K562 (cell line): Measurements from ENCODE around the gene LAMB1. TPM values are rescaled to one million over a fixed set of nuclear protein-coding genes. Genes with fewer than 3 reads are reported as not detected.

Experiments
- ATAC-seq: fragments of 200-7000 bp; cut with Tn5 transposase; 3 replicates; pipeline ENCODE4 v1.9.1; 2020; ENCODE audit warnings: moderate library complexity
- BruUV-seq: library from RNA; stranded (reverse); fragments of 400-500 nt; replicated peaks from 2 replicates; lab custom pipeline; 2021; lab: Mats Ljungman, UMichigan
- CTCF ChIA-PET: fragments of 300-600 bp; formaldehyde crosslinking; extraction: SDS; loops from one replicate; lab custom pipeline; 2021; ENCODE audit warnings: low intra/inter-chr PET ratio; lab: Yijun Ruan, JAX
- POLR2A ChIA-PET: fragments of 300-600, 350-650 bp; sonication (Branson Sonifier 250); formaldehyde crosslinking; extraction: SDS; loops from one replicate; lab custom pipeline; 2021; ENCODE audit warnings: antibody characterized with exemption, inconsistent platforms; lab: Yijun Ruan, JAX
- DNase-seq, 4 experiments: peaks; one replicate each; pipeline versions ENCODE4 v3.0.0 to v3.0.0-alpha.2; 2011 to 2018; ENCODE audit warnings: low spot score in 3 of 4, mixed read lengths in 3 of 4; ENCODE audit errors: extremely low read depth in 1 of 4
- FAIRE-seq: peaks from 2 replicates; lab custom pipeline; 2011; peaks lifted over from hg19 to GRCh38; lab: Jason Lieb, UNC
- H2AFZ ChIP-seq: 2 replicates; pipeline ENCODE4 v1.6.0; 2011; ENCODE audit warnings: low read depth, low read length, control low read depth, inconsistent platforms
- H3K27ac ChIP-seq: fragments of 200-600 bp; 3 replicates; pipeline ENCODE4 v1.8.0; 2011; ENCODE audit warnings: low read depth, mild to moderate bottlenecking, control low read depth, inconsistent platforms, low read length, moderate library complexity, mixed read lengths; ENCODE audit errors: extremely low read depth
- H3K27me3 ChIP-seq, 2 experiments: fragments of 300-600 bp in 1 of 2; 2 replicates in 1 of 2; 3 replicates in 1 of 2; pipeline versions ENCODE4 v1.6.0 to v1.8.0; 2011; ENCODE audit warnings: inconsistent platforms in 2 of 2, low read length in 2 of 2, mild to moderate bottlenecking in 1 of 2, mixed read lengths in 1 of 2, moderate library complexity in 1 of 2; ENCODE audit not compliant: control insufficient read depth in 2 of 2, insufficient read depth in 2 of 2
- H3K36me3 ChIP-seq: fragments of 300-600 bp; 3 replicates; pipeline ENCODE4 v1.8.0; 2011; ENCODE audit warnings: mild to moderate bottlenecking, low read length, inconsistent platforms; ENCODE audit not compliant: control insufficient read depth, insufficient read depth
- H3K4me1 ChIP-seq, 2 experiments: fragments of 200-600 bp in 1 of 2; replicated peaks in 1 of 2; 2 replicates in 1 of 2; 3 replicates in 1 of 2; pipeline versions ENCODE4 v1.5.1 to v1.8.0; 2011; ENCODE audit warnings: inconsistent platforms in 2 of 2, low read length in 2 of 2, mild to moderate bottlenecking in 1 of 2, mixed read lengths in 1 of 2, moderate library complexity in 1 of 2; ENCODE audit not compliant: control insufficient read depth in 2 of 2, insufficient read depth in 2 of 2
- H3K4me2 ChIP-seq: 2 replicates; pipeline ENCODE4 v1.6.1; 2011; ENCODE audit warnings: low read length, control low read depth, inconsistent platforms, mixed read lengths; ENCODE audit not compliant: insufficient read depth
- H3K4me3 ChIP-seq: fragments of 200-600 bp; sonication (generic), shearing (Covaris generic); 2 replicates; pipeline ENCODE4 v1.5.1; 2016; ENCODE audit warnings: control low read depth, inconsistent platforms
- H3K79me2 ChIP-seq: fragments of 200-600 bp; 3 replicates; pipeline ENCODE4 v1.8.0; 2011; ENCODE audit warnings: low read length, inconsistent platforms; ENCODE audit not compliant: control insufficient read depth, insufficient read depth
- H3K9ac ChIP-seq, 2 experiments: 2 replicates each; pipeline versions ENCODE4 v1.6.0 to v1.6.1; 2011; ENCODE audit warnings: low read depth in 2 of 2, low read length in 2 of 2, control low read depth in 1 of 2, inconsistent platforms in 1 of 2, mild to moderate bottlenecking in 1 of 2, mixed read lengths in 1 of 2; ENCODE audit not compliant: insufficient read depth in 1 of 2
- H3K9me1 ChIP-seq: one replicate; pipeline ENCODE4 v1.6.0; 2011; ENCODE audit warnings: inconsistent platforms, mild to moderate bottlenecking, low read length, moderate library complexity; ENCODE audit not compliant: control insufficient read depth, insufficient read depth
- H3K9me3 ChIP-seq: replicated peaks from 2 replicates; pipeline ENCODE4 v1.5.1; 2011; ENCODE audit warnings: low read depth, low read length, inconsistent platforms; ENCODE audit not compliant: control insufficient read depth, insufficient read depth
- H4K20me1 ChIP-seq: replicated peaks from 2 replicates; pipeline ENCODE4 v1.6.1; 2011; ENCODE audit warnings: low read length, inconsistent platforms, mixed read lengths; ENCODE audit not compliant: control insufficient read depth, insufficient read depth
- CBX3 ChIP-seq, 2 experiments: IDR thresholded peaks; 1 replicate in 1 of 2; 2 replicates in 1 of 2; pipeline ENCODE4 v1.6.1; 2012; ENCODE audit warnings: inconsistent platforms in 2 of 2, low read length in 2 of 2, borderline replicate concordance in 1 of 2, control low read depth in 1 of 2
- ELF1 ChIP-seq: fragments of 200-800 bp; sonication (Bioruptor generic); IDR thresholded peaks from 2 replicates; pipeline ENCODE4 v1.6.1; 2016; ENCODE audit warnings: missing genetic modification characterization, missing compliant biosample characterization
- FOSL1 ChIP-seq: fragments of 200-800 bp; sonication (Bioruptor generic); conservative IDR thresholded peaks from 2 replicates; pipeline ENCODE4 v1.6.1; 2016; ENCODE audit warnings: missing genetic modification characterization, missing compliant biosample characterization
- GABPB1 ChIP-seq: sonication (generic); formaldehyde crosslinking; IDR thresholded peaks from 2 replicates; pipeline ENCODE4 v1.8.0; 2022; ENCODE audit warnings: mild to moderate bottlenecking, missing genetic modification reagents
- GTF2B ChIP-seq: IDR thresholded peaks from 2 replicates; pipeline ENCODE4 v1.6.1; 2011; ENCODE audit not compliant: insufficient read length; ENCODE audit errors: extremely low read depth
- NEUROD1 ChIP-seq: fragments of 150-350 bp; IDR thresholded peaks from 2 replicates; pipeline ENCODE4 v1.6.1; 2014; ENCODE audit warnings: borderline replicate concordance, low read length, low read depth; ENCODE audit not compliant: partially characterized antibody
- NR2C1 ChIP-seq, 2 experiments: fragments of 450-650 bp; IDR thresholded peaks; 2 replicates each; pipeline ENCODE4 v1.6.1; 2017; ENCODE audit warnings: mild to moderate bottlenecking in 2 of 2, antibody characterized with exemption in 1 of 2, inconsistent platforms in 1 of 2, missing compliant biosample characterization in 1 of 2, missing genetic modification characterization in 1 of 2
- PYGO2 ChIP-seq: fragments of 450-650 bp; IDR thresholded peaks from 2 replicates; pipeline ENCODE4 v1.6.1; 2016; ENCODE audit warnings: mild to moderate bottlenecking, missing genetic modification characterization, moderate library complexity, missing compliant biosample characterization
- SIN3B ChIP-seq: fragments of 450-650 bp; IDR thresholded peaks from 2 replicates; pipeline ENCODE4 v1.6.1; 2017; ENCODE audit warnings: low read depth, mild to moderate bottlenecking, moderate library complexity
- SNIP1 ChIP-seq: fragments of 450-650 bp; IDR thresholded peaks from 2 replicates; pipeline ENCODE4 v1.7.1; 2017; ENCODE audit warnings: low read depth, mild to moderate bottlenecking
- TFAM ChIP-seq: fragments of 250-450 bp; sonication (Bioruptor Pico); conservative IDR thresholded peaks from 2 replicates; pipeline ENCODE4 v1.5.0; 2021; ENCODE audit warnings: mild to moderate bottlenecking, moderate library complexity
- ZNF134 ChIP-seq: fragments of 250-450 bp; sonication (Bioruptor Pico); conservative IDR thresholded peaks from 2 replicates; pipeline ENCODE4 v1.4.0; 2020
- ZNF561 ChIP-seq: fragments of 450-650 bp; formaldehyde crosslinking; conservative IDR thresholded peaks from 2 replicates; pipeline ENCODE4 v1.4.0; 2020; ENCODE audit warnings: mild to moderate bottlenecking, moderate library complexity
- WGBS: fragments of 100-300 bp; shearing (Covaris generic); methylation state at CpG from one replicate; pipeline ENCODE4 v1.1.6; 2016; ENCODE audit warnings: low coverage, mixed read lengths; ENCODE audit not compliant: insufficient coverage; ENCODE audit errors: missing lambda C conversion rate; 5-methylcytosine and 5-hydroxymethylcytosine counted together
- in situ Hi-C: fragments of 300-500 bp; cut with MboI; formaldehyde crosslinking; loops from 4 replicates; pipeline ENCODE4 v1.15.0; 2018; ENCODE audit warnings: inconsistent platforms, mixed read lengths
- intact Hi-C: fragments of 100-400 bp; cut with micrococcal nuclease; formaldehyde crosslinking; loops from 2 replicates; pipeline ENCODE4 v1.14.2; 2022
- polyA plus RNA-seq, 8 experiments: library from polyadenylated mRNA; depleted of rRNA in 4 of 8; stranded (reverse) in 5 of 8; unstranded in 3 of 8; fragments of >200 nt; fragmentation: Nextera tagmentation in 2 of 8; fragmentation: Illumina TruSeq in 1 of 8; extraction: Ambion mirVana in 2 of 8; extraction: Trizol in 1 of 8; gene quantifications; 2 replicates each; pipeline versions ENCODE4 v1.2.1 to v1.2.3, GENCODE V29; 2011 to 2014; ENCODE audit warnings: inconsistent platforms in 1 of 8, missing spikeins in 1 of 8
- total RNA-seq, 7 experiments: library from RNA; depleted of rRNA in 6 of 7; stranded (reverse); fragments of >200 nt in 6 of 7; fragmentation: Illumina TruSeq in 2 of 7; extraction: Trizol in 2 of 7; gene quantifications; 2 replicates each; pipeline versions ENCODE4 v1.2.1 to v1.2.3, GENCODE V29; 2011 to 2021; ENCODE audit warnings: low replicate concordance in 1 of 7
- TF ChIP-seq, protein P1 (sequence below): fragments of 250-450 bp; sonication (Bioruptor Pico); IDR thresholded peaks from 2 replicates; pipeline ENCODE4 v1.4.0; 2020
- TF ChIP-seq, protein P2 (sequence below): fragments of 450-650 bp; conservative IDR thresholded peaks from 2 replicates; pipeline ENCODE4 v1.6.1; 2016; ENCODE audit warnings: missing genetic modification characterization, low read depth, mild to moderate bottlenecking, missing compliant biosample characterization, moderate library complexity
- TF ChIP-seq, protein P3 (sequence below): fragments of 450-650 bp; formaldehyde crosslinking; IDR thresholded peaks from 2 replicates; pipeline ENCODE4 v1.4.0; 2022; ENCODE audit warnings: mild to moderate bottlenecking, moderate library complexity

LAMB1 gene
- total and polyA plus RNA-seq, 9 of the 15 experiments (the other 6 are each of a cell fraction or from before 2014, with no cell fraction given), result 6.0 to 17.7 (median 12.3) TPM

GRCh38 chr7:107889992-107890391, 113.0 kb downstream of the LAMB1 start:
- WGBS, result 38% methylated on average over 3 of the region's 3 CpGs
- H3K79me2 ChIP-seq, result peaks cover 41% of the 10 kb centered on the region
- in situ Hi-C loops (no loop called here), intact Hi-C loops (loop anchor here (5.0 kb wide), 3 partner anchors 122 to 257 kb away; no protein-coding TSS in a partner anchor)
- POLR2A ChIA-PET, result interaction anchor here (0.6 to 2.8 kb wide), 5 partner anchors 10 to 721 kb away, joined by 3 to 10 read pairs (median 3); partner anchors contain the start of gene HBP1
- peaks cover 16% of the 10 kb centered on the region for H4K20me1 ChIP-seq
- H3K9me3 ChIP-seq, result no peaks in the 10 kb centered on the region
- ATAC-seq, result no peak
- H3K36me3 ChIP-seq, result peaks cover 24% of the 10 kb centered on the region
- peak overlapping the region; percentile 98 for H2AFZ ChIP-seq
- H3K9me1 ChIP-seq, result no peaks in the 10 kb centered on the region
- H3K4me1 ChIP-seq, result peaks cover 12 to 27% of the 10 kb centered on the region in 2 experiments; a peak in 4 of 5 replicates
- H3K9ac ChIP-seq, result peak overlapping the region in 1 of 2 experiments; percentile 85; a peak in 1 of 4 replicates
- BruUV-seq, result no TSS peak
- no peak overlapping the region for H3K4me3 ChIP-seq
- peak in 1 of 4 experiments; percentile 32 for DNase-seq
- CTCF ChIA-PET, result no interaction called here
- peaks cover 0 to 1% of the 10 kb centered on the region in 2 experiments; a peak in 1 of 5 replicates for H3K27me3 ChIP-seq
- no peak for FAIRE-seq
- peak overlapping the region; percentile 90 for H3K4me2 ChIP-seq
- peak overlapping the region; percentile 93; the same call in 2 of the 3 replicates for H3K27ac ChIP-seq
- TF ChIP-seq CBX3 (IDR thresholded peaks at IDR 0.05; ENCODE audit: borderline replicate concordance in 1 of 2, low read length in 2 of 2) (0 out of 3 replicates have a peak, but pooled peaks of 1 of the 2 experiments have one; percentile 10), SNIP1 (no peak), ZNF561 (no peak), FOSL1 (no peak), GTF2B (no peak), TFAM (CRISPR knock-in tag) (no peak), NR2C1 (IDR thresholded peaks at IDR 0.05) (0 out of 2 replicates have a peak, but pooled peaks have one; percentile 13), NR2C1 (tag; IDR thresholded peaks at IDR 0.05) (no peak), ELF1 (tag) (no peak), SIN3B (no peak), NEUROD1 (peak; percentile 24), PYGO2 (tag) (no peak), GABPB1 (CRISPR knock-in tag) (no peak), ZNF134 (CRISPR knock-in tag) (no peak)
- TF ChIP-seq, protein P1, sequence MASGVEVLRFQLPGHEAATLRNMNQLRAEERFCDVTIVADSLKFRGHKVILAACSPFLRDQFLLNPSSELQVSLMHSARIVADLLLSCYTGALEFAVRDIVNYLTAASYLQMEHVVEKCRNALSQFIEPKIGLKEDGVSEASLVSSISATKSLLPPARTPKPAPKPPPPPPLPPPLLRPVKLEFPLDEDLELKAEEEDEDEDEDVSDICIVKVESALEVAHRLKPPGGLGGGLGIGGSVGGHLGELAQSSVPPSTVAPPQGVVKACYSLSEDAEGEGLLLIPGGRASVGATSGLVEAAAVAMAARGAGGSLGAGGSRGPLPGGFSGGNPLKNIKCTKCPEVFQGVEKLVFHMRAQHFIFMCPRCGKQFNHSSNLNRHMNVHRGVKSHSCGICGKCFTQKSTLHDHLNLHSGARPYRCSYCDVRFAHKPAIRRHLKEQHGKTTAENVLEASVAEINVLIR (CRISPR knock-in tag), result no peak
- TF ChIP-seq, protein P2, sequence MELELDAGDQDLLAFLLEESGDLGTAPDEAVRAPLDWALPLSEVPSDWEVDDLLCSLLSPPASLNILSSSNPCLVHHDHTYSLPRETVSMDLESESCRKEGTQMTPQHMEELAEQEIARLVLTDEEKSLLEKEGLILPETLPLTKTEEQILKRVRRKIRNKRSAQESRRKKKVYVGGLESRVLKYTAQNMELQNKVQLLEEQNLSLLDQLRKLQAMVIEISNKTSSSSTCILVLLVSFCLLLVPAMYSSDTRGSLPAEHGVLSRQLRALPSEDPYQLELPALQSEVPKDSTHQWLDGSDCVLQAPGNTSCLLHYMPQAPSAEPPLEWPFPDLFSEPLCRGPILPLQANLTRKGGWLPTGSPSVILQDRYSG (tag), result 0 out of 2 replicates have a peak, but pooled peaks have one; percentile 40
- TF ChIP-seq, protein P3, sequence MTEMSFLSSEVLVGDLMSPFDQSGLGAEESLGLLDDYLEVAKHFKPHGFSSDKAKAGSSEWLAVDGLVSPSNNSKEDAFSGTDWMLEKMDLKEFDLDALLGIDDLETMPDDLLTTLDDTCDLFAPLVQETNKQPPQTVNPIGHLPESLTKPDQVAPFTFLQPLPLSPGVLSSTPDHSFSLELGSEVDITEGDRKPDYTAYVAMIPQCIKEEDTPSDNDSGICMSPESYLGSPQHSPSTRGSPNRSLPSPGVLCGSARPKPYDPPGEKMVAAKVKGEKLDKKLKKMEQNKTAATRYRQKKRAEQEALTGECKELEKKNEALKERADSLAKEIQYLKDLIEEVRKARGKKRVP (CRISPR knock-in tag), result no peak
